Uterus (tissue), 2 donors: ENCODE results near the gene SCAF11.

ENCODE experiments used
- CTCF ChIP-seq, 4 experiments: fragments of 200-600 bp in 2 of 4; fragments of 450-650 bp in 2 of 4; sonication (generic) in 2 of 4; IDR thresholded peaks; one replicate each; pipeline ENCODE4 v1.5.1; 2016 to 2019; ENCODE audit warnings: antibody characterized with exemption in 4 of 4, mild to moderate bottlenecking in 2 of 4, moderate library complexity in 1 of 4
- POLR2A ChIP-seq, 2 donors: fragments of 450-650 bp; IDR thresholded peaks; one replicate each; pipeline ENCODE4 v1.6.1; 2016; ENCODE audit warnings: antibody characterized with exemption in 2 of 2, mild to moderate bottlenecking in 1 of 2, moderate library complexity in 1 of 2

- TF ChIP-seq CTCF (IDR thresholded peaks at IDR 0.05) (no peak), POLR2A (IDR thresholded peaks at IDR 0.05) (no peak)
These were observed 51.8 kb downstream of the SCAF11 start for GRCh38 chr12:45938566-45938965.
